ENCODE measurements around the gene CAST.

CAST gene

DNA sequence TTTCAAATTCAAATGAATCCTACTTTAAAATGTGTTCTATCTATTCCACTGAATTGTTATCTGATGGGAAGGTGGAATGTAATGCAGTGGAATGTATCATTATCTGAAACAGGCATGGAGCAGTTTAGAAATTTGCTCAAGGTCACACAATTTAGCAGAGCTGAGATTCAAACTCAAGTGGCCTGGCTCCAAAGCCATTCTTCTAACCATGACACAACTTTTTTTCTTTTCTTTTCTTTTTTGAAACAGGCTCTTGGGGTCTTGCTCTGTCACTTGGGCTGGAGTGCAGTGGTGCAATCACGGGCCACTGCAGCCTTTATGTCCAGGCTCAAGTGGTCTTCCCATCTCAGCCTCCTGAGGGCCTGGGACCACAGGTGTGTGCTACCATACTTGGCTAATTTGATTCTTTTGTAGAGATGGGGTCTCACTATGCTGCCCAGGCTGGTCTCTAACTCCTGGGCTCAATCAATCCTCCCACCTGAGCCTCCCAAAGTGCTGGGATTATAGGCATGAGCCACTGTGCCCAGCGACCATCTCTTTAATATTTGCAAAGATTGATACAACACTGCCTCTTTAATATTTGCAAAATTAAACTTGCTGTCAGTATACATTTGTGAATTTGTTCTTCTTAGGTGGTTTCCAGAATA, 50.0 kb downstream of the CAST start:
- no peak for DNase-seq (ENCODE audit: low read depth, low spot score)
- Histone ChIP-seq H3K4me1 (ENCODE audit: control insufficient read depth, insufficient read depth, low read length) (no peaks in the 10 kb centered on the region), H3K36me3 (ENCODE audit: control insufficient read depth, insufficient read depth, low read length) (no peaks in the 10 kb centered on the region), H3K27ac (ENCODE audit: low read length) (no peak overlapping the region), H3K9me3 (ENCODE audit: control insufficient read depth, insufficient read depth, low read length) (no peaks in the 10 kb centered on the region), H3K4me3 (ENCODE audit: low read length) (no peak overlapping the region), H3K27me3 (ENCODE audit: control insufficient read depth, insufficient read depth, low read length) (no peaks in the 10 kb centered on the region)
- no CpG with 5 or more reads among the region's 2 CpGs for WGBS (ENCODE audit: insufficient coverage, insufficient read length)

DNA sequence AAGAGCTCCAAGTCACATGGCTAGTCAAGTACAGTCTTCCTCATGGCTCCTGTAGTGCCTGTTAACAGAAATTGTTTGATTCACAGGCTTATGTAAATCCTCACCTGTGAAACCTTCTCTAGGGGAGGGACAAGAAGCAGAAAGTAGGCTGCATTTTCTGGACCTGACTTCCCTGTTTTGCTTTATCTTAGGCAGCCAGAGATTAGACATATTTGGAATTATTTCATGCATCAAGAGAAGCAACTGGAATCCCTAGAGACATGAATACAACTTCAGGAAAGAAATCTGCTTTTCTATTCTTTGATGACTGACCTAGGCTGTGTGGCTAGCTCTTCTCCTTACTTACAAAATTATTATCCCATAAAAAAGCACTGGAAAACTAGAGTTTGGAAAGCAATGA, 52.3 kb downstream of the CAST start:
- Histone ChIP-seq H3K36me3 (ENCODE audit: control insufficient read depth, insufficient read depth, low read length) (no peaks in the 10 kb centered on the region), H3K27ac (ENCODE audit: low read length) (no peak overlapping the region), H3K4me3 (ENCODE audit: low read length) (no peak overlapping the region), H3K27me3 (ENCODE audit: control insufficient read depth, insufficient read depth, low read length) (no peaks in the 10 kb centered on the region), H3K4me1 (ENCODE audit: control insufficient read depth, insufficient read depth, low read length) (no peaks in the 10 kb centered on the region), H3K9me3 (ENCODE audit: control insufficient read depth, insufficient read depth, low read length) (no peaks in the 10 kb centered on the region)
- DNase-seq (ENCODE audit: low read depth, low spot score): no peak

DNA sequence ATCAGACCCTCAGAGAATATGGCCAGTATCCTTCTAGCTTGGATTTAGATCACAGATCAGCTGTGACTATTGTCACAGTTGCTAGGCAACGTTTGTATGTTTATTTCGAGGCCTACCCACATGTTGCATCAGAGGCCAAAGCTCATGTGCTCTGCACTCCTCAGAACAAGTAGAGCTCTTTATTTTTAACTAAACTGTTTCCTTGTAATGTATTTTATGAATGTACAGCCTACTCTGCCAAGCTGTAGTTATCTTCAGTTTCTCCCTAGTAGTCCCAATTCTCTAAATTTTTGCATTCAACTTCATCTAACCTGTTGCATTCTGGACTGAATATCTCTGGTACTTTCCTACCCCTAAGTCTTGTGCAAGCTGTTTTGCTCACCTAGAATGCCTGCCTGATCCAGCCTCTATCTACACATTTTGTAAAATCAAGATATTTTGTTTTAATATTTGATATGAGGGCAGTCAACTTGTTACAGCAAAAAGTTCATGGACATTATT, 52.8 kb downstream of the CAST start:
- WGBS (ENCODE audit: insufficient coverage, insufficient read length): no CpG with 5 or more reads among the region's 2 CpGs
- DNase-seq (ENCODE audit: low read depth, low spot score): no peak

DNA sequence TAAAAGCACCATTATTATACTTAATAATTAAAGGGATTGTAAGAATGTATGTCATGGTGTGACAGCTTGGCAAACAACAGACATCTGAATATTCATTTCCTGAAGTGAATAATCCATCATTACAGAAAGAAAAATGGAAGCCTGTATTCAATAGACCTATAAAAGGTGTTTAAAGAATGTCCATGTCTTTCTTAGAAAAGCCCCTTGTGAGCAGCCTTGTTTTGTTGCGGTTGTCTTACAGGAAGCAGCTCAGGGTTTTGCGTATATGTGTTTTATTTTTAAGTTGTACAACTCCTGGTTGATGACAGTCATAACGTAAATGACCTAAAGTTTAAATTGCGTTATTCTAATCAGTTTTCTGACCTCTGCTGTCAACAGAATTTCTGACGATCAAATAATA, 53.8 kb downstream of the CAST start:
- H3K36me3 ChIP-seq (ENCODE audit: control insufficient read depth, insufficient read depth, low read length): no peaks in the 10 kb centered on the region
- H3K4me3 ChIP-seq (ENCODE audit: low read length): no peak overlapping the region
- H3K27ac ChIP-seq (ENCODE audit: low read length): no peak overlapping the region
- no peaks in the 10 kb centered on the region for H3K4me1 ChIP-seq (ENCODE audit: control insufficient read depth, insufficient read depth, low read length)
- DNase-seq (ENCODE audit: low read depth, low spot score): no peak
- no peaks in the 10 kb centered on the region for H3K9me3 ChIP-seq (ENCODE audit: control insufficient read depth, insufficient read depth, low read length)
- WGBS (ENCODE audit: insufficient coverage, insufficient read length): no CpG with 5 or more reads among the region's 5 CpGs
- no peaks in the 10 kb centered on the region for H3K27me3 ChIP-seq (ENCODE audit: control insufficient read depth, insufficient read depth, low read length)

More for the DNA sequence above, 52.8 kb downstream of the CAST start:
- Histone ChIP-seq H3K36me3 (ENCODE audit: control insufficient read depth, insufficient read depth, low read length) (no peaks in the 10 kb centered on the region), H3K27ac (ENCODE audit: low read length) (no peak overlapping the region), H3K4me3 (ENCODE audit: low read length) (no peak overlapping the region), H3K9me3 (ENCODE audit: control insufficient read depth, insufficient read depth, low read length) (no peaks in the 10 kb centered on the region), H3K27me3 (ENCODE audit: control insufficient read depth, insufficient read depth, low read length) (no peaks in the 10 kb centered on the region), H3K4me1 (ENCODE audit: control insufficient read depth, insufficient read depth, low read length) (no peaks in the 10 kb centered on the region)

DNA sequence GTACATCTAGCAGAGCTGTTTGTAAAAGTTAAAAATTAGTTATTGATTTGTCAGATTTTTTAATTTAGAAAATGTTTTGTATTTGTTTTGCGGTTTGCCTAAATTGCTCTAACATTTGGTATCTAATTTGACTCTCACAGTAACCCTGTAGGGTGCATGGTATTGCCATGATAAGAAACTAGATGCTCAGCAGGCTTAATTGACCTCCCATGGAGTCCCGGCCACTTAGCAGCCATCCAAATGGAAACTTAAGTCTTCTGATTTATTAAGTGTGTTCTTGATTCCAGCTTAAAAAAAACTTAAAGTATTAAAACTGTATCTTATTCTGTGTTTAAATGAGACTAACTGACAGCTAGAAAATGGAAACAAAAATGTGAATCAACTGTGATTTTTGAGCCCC, 54.5 kb downstream of the CAST start:
- no peaks in the 10 kb centered on the region for H3K36me3 ChIP-seq (ENCODE audit: control insufficient read depth, insufficient read depth, low read length)
- 100% methylated on average over 1 of the region's 2 CpGs for WGBS (ENCODE audit: insufficient coverage, insufficient read length)
- H3K4me3 ChIP-seq (ENCODE audit: low read length): no peak overlapping the region
- H3K4me1 ChIP-seq (ENCODE audit: control insufficient read depth, insufficient read depth, low read length): no peaks in the 10 kb centered on the region
- no peak overlapping the region for H3K27ac ChIP-seq (ENCODE audit: low read length)
- DNase-seq (ENCODE audit: low read depth, low spot score): no peak
- no peaks in the 10 kb centered on the region for H3K27me3 ChIP-seq (ENCODE audit: control insufficient read depth, insufficient read depth, low read length)
- H3K9me3 ChIP-seq (ENCODE audit: control insufficient read depth, insufficient read depth, low read length): no peaks in the 10 kb centered on the region

DNA sequence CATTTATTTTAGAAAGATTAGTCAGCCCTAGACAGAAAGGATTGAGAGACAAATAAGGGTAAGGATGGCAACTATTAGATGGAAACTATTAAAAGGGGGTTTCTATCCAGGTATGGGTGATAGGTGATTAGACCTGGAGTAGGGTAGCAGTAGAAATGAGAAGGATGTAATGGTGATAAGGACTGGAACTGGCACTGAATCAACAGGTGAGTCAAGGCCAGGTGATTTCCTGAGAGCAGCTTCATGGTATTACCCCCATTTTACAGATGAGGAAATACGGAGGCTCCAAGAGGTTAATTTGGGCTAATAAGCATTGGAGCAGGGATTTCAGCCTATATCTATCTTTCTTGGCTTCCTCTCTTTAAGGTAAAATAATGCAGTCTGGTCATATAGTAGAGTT, 55.7 kb downstream of the CAST start:
- H3K4me3 ChIP-seq (ENCODE audit: low read length): no peak overlapping the region
- no peak for DNase-seq (ENCODE audit: low read depth, low spot score)
- H3K27me3 ChIP-seq (ENCODE audit: control insufficient read depth, insufficient read depth, low read length): no peaks in the 10 kb centered on the region
- no peak overlapping the region for H3K27ac ChIP-seq (ENCODE audit: low read length)
- no peaks in the 10 kb centered on the region for H3K36me3 ChIP-seq (ENCODE audit: control insufficient read depth, insufficient read depth, low read length)
- WGBS (ENCODE audit: insufficient coverage, insufficient read length): no CpG with 5 or more reads among the region's 1 CpG
- H3K9me3 ChIP-seq (ENCODE audit: control insufficient read depth, insufficient read depth, low read length): no peaks in the 10 kb centered on the region
- H3K4me1 ChIP-seq (ENCODE audit: control insufficient read depth, insufficient read depth, low read length): no peaks in the 10 kb centered on the region

DNA sequence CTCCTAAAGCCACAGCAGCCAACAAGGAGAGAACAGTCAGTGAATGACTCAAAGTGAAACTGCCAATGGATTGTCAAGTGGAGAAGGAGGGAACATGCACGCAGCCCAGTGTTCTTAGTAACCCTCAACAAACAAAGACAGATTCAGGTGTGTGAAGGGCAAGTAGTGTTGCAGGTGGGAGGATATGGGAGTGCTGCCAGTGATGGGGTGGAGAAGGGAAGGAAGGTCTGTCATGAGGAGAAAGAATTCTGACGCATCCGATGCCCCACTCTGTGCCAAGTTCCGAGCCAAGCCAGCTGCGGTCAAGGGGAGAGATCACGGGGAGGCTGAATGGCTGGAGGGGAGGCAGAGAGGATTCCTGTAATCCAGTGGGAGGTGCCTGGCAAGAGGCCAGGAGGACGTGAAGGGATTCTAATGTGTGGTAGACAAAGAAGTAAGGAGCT, 56.5 kb downstream of the CAST start:
- no peak for DNase-seq (ENCODE audit: low read depth, low spot score)
- H3K36me3 ChIP-seq (ENCODE audit: control insufficient read depth, insufficient read depth, low read length): no peaks in the 10 kb centered on the region
- no peak overlapping the region for H3K27ac ChIP-seq (ENCODE audit: low read length)
- no peaks in the 10 kb centered on the region for H3K4me1 ChIP-seq (ENCODE audit: control insufficient read depth, insufficient read depth, low read length)
- WGBS (ENCODE audit: insufficient coverage, insufficient read length): no CpG with 5 or more reads among the region's 7 CpGs
- no peaks in the 10 kb centered on the region for H3K27me3 ChIP-seq (ENCODE audit: control insufficient read depth, insufficient read depth, low read length)
- H3K4me3 ChIP-seq (ENCODE audit: low read length): no peak overlapping the region
- H3K9me3 ChIP-seq (ENCODE audit: control insufficient read depth, insufficient read depth, low read length): no peaks in the 10 kb centered on the region

DNA sequence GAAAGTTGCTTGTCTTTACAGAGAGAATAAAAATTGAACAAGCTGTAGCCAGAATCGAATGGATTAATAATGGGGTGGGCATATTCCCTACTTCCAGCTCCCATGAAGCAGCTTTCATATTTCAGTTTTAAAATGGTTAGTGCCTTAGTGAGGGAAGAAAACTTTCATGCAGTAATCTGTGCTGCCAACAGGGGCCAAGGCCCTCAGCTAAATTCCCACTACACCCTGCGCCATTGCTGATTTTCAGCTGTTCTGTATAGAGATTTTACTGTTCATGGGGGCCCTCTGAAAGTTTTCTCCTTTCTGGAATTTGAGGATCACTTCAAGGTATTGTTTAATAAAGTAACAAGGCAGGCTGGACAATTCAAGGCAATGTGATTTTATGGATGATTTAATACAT, 58.2 kb downstream of the CAST start:
- no CpG with 5 or more reads among the region's 2 CpGs for WGBS (ENCODE audit: insufficient coverage, insufficient read length)
- no peaks in the 10 kb centered on the region for H3K4me1 ChIP-seq (ENCODE audit: control insufficient read depth, insufficient read depth, low read length)
- DNase-seq (ENCODE audit: low read depth, low spot score): no peak
- H3K9me3 ChIP-seq (ENCODE audit: control insufficient read depth, insufficient read depth, low read length): no peaks in the 10 kb centered on the region
- no peak overlapping the region for H3K27ac ChIP-seq (ENCODE audit: low read length)
- H3K36me3 ChIP-seq (ENCODE audit: control insufficient read depth, insufficient read depth, low read length): no peaks in the 10 kb centered on the region
- H3K4me3 ChIP-seq (ENCODE audit: low read length): no peak overlapping the region
- no peaks in the 10 kb centered on the region for H3K27me3 ChIP-seq (ENCODE audit: control insufficient read depth, insufficient read depth, low read length)

DNA sequence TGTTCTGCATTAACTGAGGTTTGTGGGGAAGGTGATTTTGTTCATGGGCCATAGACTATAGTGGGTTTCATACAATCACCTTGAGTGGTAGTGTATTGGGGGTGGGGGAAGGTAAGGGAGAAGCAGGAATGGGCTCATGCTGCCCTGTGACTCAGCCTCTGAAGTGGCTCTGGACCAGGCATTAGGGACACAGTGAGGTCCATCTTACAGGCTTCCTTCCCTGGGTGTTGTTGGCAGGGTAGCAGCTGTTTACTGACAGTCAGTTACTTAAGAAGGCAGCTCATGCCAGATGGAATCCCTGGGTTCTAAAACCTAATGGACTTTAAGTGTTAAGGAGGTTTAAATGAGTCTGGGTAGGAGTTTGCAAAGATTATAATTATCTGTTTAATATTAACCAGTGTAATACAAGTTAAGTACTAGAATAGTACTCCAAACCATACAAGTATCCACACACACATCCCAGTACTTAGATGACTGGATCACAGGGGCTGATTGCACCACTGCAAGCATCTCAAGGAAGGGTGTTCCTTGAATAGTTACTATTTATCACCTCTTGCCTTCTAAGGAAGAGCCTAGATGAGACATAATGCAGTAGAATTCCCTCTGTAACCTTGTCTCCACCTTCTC, 59.3 kb downstream of the CAST start:
- Histone ChIP-seq H3K4me3 (ENCODE audit: low read length) (no peak overlapping the region), H3K27ac (ENCODE audit: low read length) (no peak overlapping the region), H3K9me3 (ENCODE audit: control insufficient read depth, insufficient read depth, low read length) (no peaks in the 10 kb centered on the region), H3K36me3 (ENCODE audit: control insufficient read depth, insufficient read depth, low read length) (no peaks in the 10 kb centered on the region), H3K4me1 (ENCODE audit: control insufficient read depth, insufficient read depth, low read length) (no peaks in the 10 kb centered on the region), H3K27me3 (ENCODE audit: control insufficient read depth, insufficient read depth, low read length) (no peaks in the 10 kb centered on the region)
- no peak for DNase-seq (ENCODE audit: low read depth, low spot score)

DNA sequence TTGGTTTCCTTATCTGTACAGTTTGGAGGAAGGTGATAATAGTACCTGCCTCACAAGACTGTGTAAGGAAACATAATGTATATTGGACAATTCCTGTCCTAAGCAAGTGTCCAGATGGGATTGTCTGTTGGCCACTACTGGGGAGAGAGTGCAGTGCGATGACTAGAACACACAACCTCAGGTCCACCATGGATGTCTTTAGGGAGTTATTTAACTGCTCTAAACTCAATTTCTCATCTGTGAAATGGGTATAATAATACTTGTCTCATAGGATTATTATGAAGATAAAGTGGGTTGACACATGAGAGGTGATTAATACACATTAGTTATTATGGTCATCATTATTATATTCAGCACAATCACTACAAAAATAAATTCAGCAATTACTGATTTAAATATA, 63.1 kb downstream of the CAST start:
- no peaks in the 10 kb centered on the region for H3K4me1 ChIP-seq (ENCODE audit: control insufficient read depth, insufficient read depth, low read length)
- H3K27me3 ChIP-seq (ENCODE audit: control insufficient read depth, insufficient read depth, low read length): no peaks in the 10 kb centered on the region
- WGBS (ENCODE audit: insufficient coverage, insufficient read length): no CpG with 5 or more reads among the region's 1 CpG
- no peaks in the 10 kb centered on the region for H3K36me3 ChIP-seq (ENCODE audit: control insufficient read depth, insufficient read depth, low read length)
- no peaks in the 10 kb centered on the region for H3K9me3 ChIP-seq (ENCODE audit: control insufficient read depth, insufficient read depth, low read length)
- no peak for DNase-seq (ENCODE audit: low read depth, low spot score)
- H3K4me3 ChIP-seq (ENCODE audit: low read length): no peak overlapping the region
- H3K27ac ChIP-seq (ENCODE audit: low read length): no peak overlapping the region

DNA sequence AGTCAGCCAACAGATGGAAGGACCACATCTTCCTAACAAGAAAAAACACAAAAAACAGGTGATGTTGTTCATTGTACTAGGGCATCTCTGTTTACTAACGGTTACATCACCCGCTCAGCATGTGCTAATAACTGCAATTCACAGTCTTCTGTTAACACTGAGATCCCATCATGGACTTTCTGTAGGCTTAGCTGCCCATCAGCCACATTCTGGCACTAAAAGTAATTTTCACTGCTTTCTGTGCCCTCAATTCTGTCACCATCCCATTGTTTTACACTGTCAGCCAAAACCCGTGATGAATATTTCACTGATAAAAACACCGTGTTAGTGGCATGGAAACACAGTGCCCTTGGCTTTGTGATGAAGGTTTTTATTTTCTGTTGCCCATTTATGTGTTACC, 64.6 kb downstream of the CAST start:
- H3K4me1 ChIP-seq (ENCODE audit: control insufficient read depth, insufficient read depth, low read length): no peaks in the 10 kb centered on the region
- H3K36me3 ChIP-seq (ENCODE audit: control insufficient read depth, insufficient read depth, low read length): no peaks in the 10 kb centered on the region
- no peak overlapping the region for H3K27ac ChIP-seq (ENCODE audit: low read length)
- H3K27me3 ChIP-seq (ENCODE audit: control insufficient read depth, insufficient read depth, low read length): no peaks in the 10 kb centered on the region
- WGBS (ENCODE audit: insufficient coverage, insufficient read length): no CpG with 5 or more reads among the region's 4 CpGs
- no peak overlapping the region for H3K4me3 ChIP-seq (ENCODE audit: low read length)
- H3K9me3 ChIP-seq (ENCODE audit: control insufficient read depth, insufficient read depth, low read length): no peaks in the 10 kb centered on the region
- DNase-seq (ENCODE audit: low read depth, low spot score): no peak

Data from iPS DF 6.9 (cell line).